Uterus (tissue), 2 donors: ENCODE measurements around the gene PSG4.
"Not testable (repeated sequence)": the region's sequence is repeated elsewhere in the genome, so short reads cannot be mapped to it uniquely, and the experiment has no call there.

ENCODE experiments used
- POLR2A ChIP-seq, 2 donors: fragments of 450-650 bp; IDR thresholded peaks; one replicate each; pipeline ENCODE4 v1.6.1; 2016; ENCODE audit warnings: antibody characterized with exemption in 2 of 2, mild to moderate bottlenecking in 1 of 2, moderate library complexity in 1 of 2
- TF ChIP-seq, protein P1 (sequence below), 4 experiments: fragments of 200-600 bp in 2 of 4; fragments of 450-650 bp in 2 of 4; sonication (generic) in 2 of 4; IDR thresholded peaks; one replicate each; pipeline ENCODE4 v1.5.1; 2016 to 2019; ENCODE audit warnings: antibody characterized with exemption in 4 of 4, mild to moderate bottlenecking in 2 of 4, moderate library complexity in 1 of 4

GRCh38 chr19:43201337-43201801 is 4.1 kb downstream of the PSG4 start:
- TF ChIP-seq, protein P1, sequence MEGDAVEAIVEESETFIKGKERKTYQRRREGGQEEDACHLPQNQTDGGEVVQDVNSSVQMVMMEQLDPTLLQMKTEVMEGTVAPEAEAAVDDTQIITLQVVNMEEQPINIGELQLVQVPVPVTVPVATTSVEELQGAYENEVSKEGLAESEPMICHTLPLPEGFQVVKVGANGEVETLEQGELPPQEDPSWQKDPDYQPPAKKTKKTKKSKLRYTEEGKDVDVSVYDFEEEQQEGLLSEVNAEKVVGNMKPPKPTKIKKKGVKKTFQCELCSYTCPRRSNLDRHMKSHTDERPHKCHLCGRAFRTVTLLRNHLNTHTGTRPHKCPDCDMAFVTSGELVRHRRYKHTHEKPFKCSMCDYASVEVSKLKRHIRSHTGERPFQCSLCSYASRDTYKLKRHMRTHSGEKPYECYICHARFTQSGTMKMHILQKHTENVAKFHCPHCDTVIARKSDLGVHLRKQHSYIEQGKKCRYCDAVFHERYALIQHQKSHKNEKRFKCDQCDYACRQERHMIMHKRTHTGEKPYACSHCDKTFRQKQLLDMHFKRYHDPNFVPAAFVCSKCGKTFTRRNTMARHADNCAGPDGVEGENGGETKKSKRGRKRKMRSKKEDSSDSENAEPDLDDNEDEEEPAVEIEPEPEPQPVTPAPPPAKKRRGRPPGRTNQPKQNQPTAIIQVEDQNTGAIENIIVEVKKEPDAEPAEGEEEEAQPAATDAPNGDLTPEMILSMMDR (IDR thresholded peaks at IDR 0.05): not testable (repeated sequence)
- not testable (repeated sequence) for TF ChIP-seq POLR2A (IDR thresholded peaks at IDR 0.05)
